Measurements from ENCODE around the gene ADAM12. TPM values are rescaled to one million over a fixed set of nuclear protein-coding genes. Genes with fewer than 3 reads are reported as not detected.

Gene ADAM12
- total and polyA plus RNA-seq, 12 donors: 0.08 to 3.9 (median 0.53) TPM

GRCh38 chr10:125967533-125967932, 420.7 kb downstream of the ADAM12 start:
- 76 to 96% (median 87%) methylated on average over 1 of the region's 1 CpG for WGBS, 4 donors
- Histone ChIP-seq H3K27me3 (no peaks in the 10 kb centered on the region), H3K9me3 (replicated peaks in 1 of 3) (no peaks in the 10 kb centered on the region), H3K4me3 (no peak overlapping the region), H3K27ac (no peak overlapping the region), H3K36me3 (replicated peaks in 1 of 2) (no peaks in the 10 kb centered on the region), H3K4me1 (replicated peaks in 1 of 2) (no peaks in the 10 kb centered on the region)
- intact Hi-C loops (cut with DNase I): no loop called here
- TF ChIP-seq CTCF (IDR thresholded peaks at IDR 0.05) (no peak), POLR2A (IDR thresholded peaks at IDR 0.05) (no peak)
- no peak for DNase-seq

GRCh38 chr10:125964558-125964957, 423.7 kb downstream of the ADAM12 start:
- WGBS, 4 donors: 90 to 96% (median 95%) methylated on average over 2 of the region's 2 CpGs

More at GRCh38 chr10:125964558-125964957, 423.7 kb downstream of the ADAM12 start:
- Histone ChIP-seq H3K27me3 (no peaks in the 10 kb centered on the region), H3K36me3 (replicated peaks in 1 of 2) (no peaks in the 10 kb centered on the region), H3K4me3 (no peak overlapping the region), H3K4me1 (replicated peaks in 1 of 2) (no peaks in the 10 kb centered on the region), H3K27ac (no peak overlapping the region), H3K9me3 (replicated peaks in 1 of 3) (no peaks in the 10 kb centered on the region)
- no peak for TF ChIP-seq CTCF (IDR thresholded peaks at IDR 0.05)
- no peak for TF ChIP-seq POLR2A (IDR thresholded peaks at IDR 0.05)
- intact Hi-C loops (cut with DNase I): no loop called here
- no peak for DNase-seq

Small RNA genes lying within 50 kb of the gene (small RNA-seq; reads per million reads assigned to genes)
- gene RNA5SP328: 0 reads per million in 2 donors

All from adrenal gland (tissue), 12 donors.